ENCODE measurements around the gene PRR36. TPM values are rescaled to one million over a fixed set of nuclear protein-coding genes. Genes with fewer than 3 reads are reported as not detected.

Gene PRR36
- polyA plus RNA-seq: under 1 TPM; 0.14 to 0.16 TPM

DNA sequence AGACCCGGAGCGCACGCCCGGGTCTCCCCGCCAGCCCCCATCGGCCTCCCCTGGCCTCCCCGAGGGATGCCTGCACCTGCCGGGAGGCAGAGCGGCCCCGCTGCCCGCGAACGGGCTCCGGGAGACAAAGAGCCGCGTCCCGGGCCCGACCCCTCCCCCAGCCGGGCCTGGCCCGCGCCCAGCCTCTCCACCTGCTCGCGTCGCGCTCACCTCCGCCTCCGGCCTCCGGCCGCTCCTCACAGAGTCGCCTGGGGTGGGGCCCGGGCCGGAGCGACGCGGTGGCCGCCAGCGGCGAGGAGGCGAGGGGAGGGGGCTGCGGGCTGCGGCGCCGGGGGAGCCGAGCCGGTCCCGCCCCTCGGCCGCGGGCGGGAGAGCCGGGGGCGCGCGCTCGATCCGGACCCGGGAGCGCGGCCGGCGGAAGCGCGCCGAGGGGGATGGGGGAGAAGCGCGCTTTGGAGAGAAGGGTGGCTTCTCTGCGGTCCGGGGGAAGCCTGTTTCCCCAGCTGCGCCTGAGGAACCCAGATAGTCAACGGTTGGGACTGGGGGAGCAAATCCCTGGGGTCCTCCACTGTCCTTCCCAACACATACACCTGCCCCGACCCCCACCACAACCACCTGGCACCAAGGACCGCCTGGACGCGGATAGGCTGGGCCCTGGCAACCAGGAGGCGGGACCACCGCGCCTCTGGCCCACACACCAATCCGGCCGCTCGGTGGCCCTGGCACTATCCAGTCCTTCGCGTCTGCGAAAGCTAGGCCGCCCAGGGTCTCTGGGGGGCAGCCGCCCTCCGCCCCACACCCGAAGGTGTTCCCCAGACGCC, at the start of gene PRR36:
Gene PRR36, minus strand, starts transcription at position 315 of the 821 bp plus-strand sequence. CDS start 701 bp downstream, outside the sequence.
- no peak within 1 kb of the TSS for H3K27ac ChIP-seq (ENCODE audit: low read depth in 2 of 2, low read length in 1 of 2)
- 1 to 3% methylated on average over 64 to 88 of the region's 88 CpGs for WGBS, 2 donors

GRCh38 chr19:7923295-7924191, 49.4 kb upstream of the PRR36 start:
- Histone ChIP-seq H3K36me3 (ENCODE audit: control insufficient read depth in 2 of 2, insufficient read depth in 2 of 2, low read length in 1 of 2) (peaks cover 0 to 18% of the 10 kb centered on the region in 2 donors), H3K27me3 (ENCODE audit: control insufficient read depth in 1 of 2, insufficient read depth in 2 of 2, low read length in 2 of 2) (no peaks in the 10 kb centered on the region), H3K27ac (ENCODE audit: low read depth in 2 of 2, low read length in 1 of 2) (peak overlapping the region in 1 of 2 donors; percentile 47), H3K9me3 (ENCODE audit: control insufficient read depth in 2 of 2, insufficient read depth in 1 of 2, low read depth in 1 of 2, low read length in 1 of 2) (no peaks in the 10 kb centered on the region), H3K4me1 (ENCODE audit: control insufficient read depth in 2 of 2, insufficient read depth in 2 of 2, low read length in 1 of 2) (peaks cover 15 to 30% of the 10 kb centered on the region in 2 donors), H3K4me3 (ENCODE audit: low read depth in 1 of 2, low read length in 2 of 2) (no peak overlapping the region)
- WGBS, 2 donors: 71 to 76% methylated on average over 30 to 31 of the region's 31 CpGs

More for the DNA sequence above, at the start of gene PRR36:
- Histone ChIP-seq H3K4me1 (ENCODE audit: control insufficient read depth in 2 of 2, insufficient read depth in 2 of 2, low read length in 1 of 2) (peaks cover 7 to 11% of the 10 kb centered on the region in 2 donors), H3K36me3 (ENCODE audit: control insufficient read depth in 2 of 2, insufficient read depth in 2 of 2, low read length in 1 of 2) (no peaks in the 10 kb centered on the region), H3K27me3 (ENCODE audit: control insufficient read depth in 1 of 2, insufficient read depth in 2 of 2, low read length in 2 of 2) (peaks cover 3 to 23% of the 10 kb centered on the region in 2 donors), H3K4me3 (ENCODE audit: low read depth in 1 of 2, low read length in 2 of 2) (peak within 1 kb of the TSS in 1 of 2 donors; percentile 34), H3K9me3 (ENCODE audit: control insufficient read depth in 2 of 2, insufficient read depth in 1 of 2, low read depth in 1 of 2, low read length in 1 of 2) (peaks cover 0 to 10% of the 10 kb centered on the region in 2 donors)

DNA sequence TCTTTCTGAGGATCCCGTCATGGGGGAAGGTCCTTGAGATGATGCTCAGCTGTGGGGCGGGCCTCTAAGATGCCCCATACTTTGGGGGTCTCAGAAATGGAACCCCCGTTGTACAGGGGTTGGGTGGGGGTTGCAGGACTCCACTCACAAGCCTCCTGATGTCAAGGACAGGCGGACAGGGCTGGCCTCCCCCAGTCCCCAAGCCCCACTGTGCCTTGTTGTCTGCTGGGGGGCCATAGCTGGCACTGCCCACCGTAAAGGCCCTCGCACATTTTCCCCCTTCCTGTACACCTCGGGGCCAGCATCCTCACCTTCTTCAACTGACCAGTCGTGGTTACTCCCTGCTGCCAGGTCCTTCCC, 48.6 kb upstream of the PRR36 start:
- no peaks in the 10 kb centered on the region for H3K9me3 ChIP-seq (ENCODE audit: control insufficient read depth in 2 of 2, insufficient read depth in 1 of 2, low read depth in 1 of 2, low read length in 1 of 2)
- no peak overlapping the region for H3K4me3 ChIP-seq (ENCODE audit: low read depth in 1 of 2, low read length in 2 of 2)
- 82 to 90% methylated on average over 7 to 8 of the region's 8 CpGs for WGBS, 2 donors
- H3K27ac ChIP-seq (ENCODE audit: low read depth in 2 of 2, low read length in 1 of 2): no peak overlapping the region
- H3K36me3 ChIP-seq (ENCODE audit: control insufficient read depth in 2 of 2, insufficient read depth in 2 of 2, low read length in 1 of 2): peaks cover 0 to 18% of the 10 kb centered on the region in 2 donors
- peaks cover 0 to 2% of the 10 kb centered on the region in 2 donors for H3K27me3 ChIP-seq (ENCODE audit: control insufficient read depth in 1 of 2, insufficient read depth in 2 of 2, low read length in 2 of 2)
- peaks cover 15 to 29% of the 10 kb centered on the region in 2 donors for H3K4me1 ChIP-seq (ENCODE audit: control insufficient read depth in 2 of 2, insufficient read depth in 2 of 2, low read length in 1 of 2)

DNA sequence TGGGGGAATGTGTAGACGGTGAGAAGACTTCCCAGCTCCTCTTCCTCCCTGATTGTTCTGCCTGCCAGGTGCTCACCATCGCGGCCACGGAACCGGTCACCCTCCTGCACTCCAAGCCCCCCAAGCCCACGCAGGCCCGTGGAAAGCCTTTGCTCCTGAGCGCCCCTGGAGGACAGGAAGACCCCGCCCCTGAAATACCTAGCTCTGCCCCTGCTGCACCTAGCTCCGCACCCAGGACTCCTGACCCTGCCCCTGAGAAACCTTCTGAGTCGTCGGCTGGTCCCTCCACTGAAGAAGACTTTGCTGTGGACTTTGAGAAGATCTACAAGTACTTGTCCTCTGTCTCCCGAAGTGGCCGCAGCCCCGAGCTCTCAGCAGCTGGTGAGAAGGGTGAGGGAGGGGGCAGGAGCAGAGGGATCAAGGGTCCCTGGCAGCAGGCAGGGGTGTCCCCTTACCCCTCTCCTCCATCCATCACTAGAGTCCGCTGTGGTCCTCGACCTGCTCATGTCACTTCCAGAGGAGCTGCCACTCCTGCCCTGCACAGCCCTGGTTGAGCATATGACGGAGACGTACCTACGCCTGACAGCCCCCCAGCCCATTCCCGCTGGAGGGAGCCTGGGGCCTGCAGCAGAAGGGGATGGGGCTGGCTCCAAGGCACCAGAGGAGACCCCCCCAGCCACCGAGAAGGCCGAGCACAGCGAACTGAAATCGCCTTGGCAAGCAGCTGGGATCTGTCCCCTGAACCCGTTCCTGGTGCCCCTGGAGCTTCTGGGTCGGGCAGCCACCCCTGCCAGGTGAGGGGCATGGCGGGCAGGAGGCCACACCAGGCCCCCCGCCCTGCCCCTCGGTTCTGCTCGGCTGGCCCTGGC, 48.0 kb upstream of the PRR36 start:
- Histone ChIP-seq H3K27me3 (ENCODE audit: control insufficient read depth in 1 of 2, insufficient read depth in 2 of 2, low read length in 2 of 2) (peaks cover 0 to 5% of the 10 kb centered on the region in 2 donors), H3K27ac (ENCODE audit: low read depth in 2 of 2, low read length in 1 of 2) (peak overlapping the region in 1 of 2 donors; percentile 85), H3K9me3 (ENCODE audit: control insufficient read depth in 2 of 2, insufficient read depth in 1 of 2, low read depth in 1 of 2, low read length in 1 of 2) (peaks cover 0 to 3% of the 10 kb centered on the region in 2 donors), H3K4me1 (ENCODE audit: control insufficient read depth in 2 of 2, insufficient read depth in 2 of 2, low read length in 1 of 2) (peaks cover 15 to 31% of the 10 kb centered on the region in 2 donors), H3K4me3 (ENCODE audit: low read depth in 1 of 2, low read length in 2 of 2) (no peak overlapping the region), H3K36me3 (ENCODE audit: control insufficient read depth in 2 of 2, insufficient read depth in 2 of 2, low read length in 1 of 2) (peaks cover 0 to 18% of the 10 kb centered on the region in 2 donors)
- WGBS, 2 donors: 90 to 93% methylated on average over 27 to 31 of the region's 31 CpGs

DNA sequence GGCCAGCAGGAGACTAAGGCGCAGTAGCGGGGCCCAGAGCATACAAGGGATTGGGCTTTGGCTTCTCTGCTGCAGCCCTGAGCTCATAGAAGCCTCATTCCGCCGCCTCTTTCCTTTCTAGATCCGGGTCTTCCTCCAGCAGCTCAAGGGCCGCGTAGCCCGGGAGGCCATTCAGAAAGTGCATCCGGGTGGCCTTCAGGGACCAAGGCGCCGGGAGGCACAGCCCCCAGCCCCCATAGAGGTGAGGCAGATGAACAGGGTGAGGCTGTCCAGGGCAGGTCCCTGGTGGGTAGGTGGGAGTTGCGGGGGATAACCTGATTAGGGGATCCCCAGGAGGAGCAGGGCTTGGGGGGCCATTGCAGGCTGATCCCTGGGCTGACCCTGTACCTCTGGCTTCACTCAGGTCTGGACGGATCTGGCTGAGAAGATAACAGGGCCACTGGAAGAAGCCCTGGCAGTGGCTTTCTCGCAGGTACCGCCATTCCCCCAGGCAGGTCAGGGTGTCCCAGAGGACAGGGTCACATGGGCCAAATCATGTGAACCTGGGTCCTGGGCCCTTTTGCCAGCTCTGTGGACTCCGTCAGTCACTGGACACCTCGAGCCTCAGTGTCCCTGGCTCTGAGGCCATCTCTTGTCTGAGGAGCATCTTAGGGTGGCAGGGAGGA, 47.2 kb upstream of the PRR36 start:
- H3K4me3 ChIP-seq (ENCODE audit: low read depth in 1 of 2, low read length in 2 of 2): peak overlapping the region; percentile 39 to 41
- WGBS, 2 donors: 42 to 50% methylated on average over 17 of the region's 17 CpGs
- H3K27me3 ChIP-seq (ENCODE audit: control insufficient read depth in 1 of 2, insufficient read depth in 2 of 2, low read length in 2 of 2): peaks cover 0 to 7% of the 10 kb centered on the region in 2 donors
- H3K27ac ChIP-seq (ENCODE audit: low read depth in 2 of 2, low read length in 1 of 2): peak overlapping the region; percentile 85 to 91
- peaks cover 0 to 14% of the 10 kb centered on the region in 2 donors for H3K36me3 ChIP-seq (ENCODE audit: control insufficient read depth in 2 of 2, insufficient read depth in 2 of 2, low read length in 1 of 2)
- H3K4me1 ChIP-seq (ENCODE audit: control insufficient read depth in 2 of 2, insufficient read depth in 2 of 2, low read length in 1 of 2): peaks cover 15 to 34% of the 10 kb centered on the region in 2 donors
- H3K9me3 ChIP-seq (ENCODE audit: control insufficient read depth in 2 of 2, insufficient read depth in 1 of 2, low read depth in 1 of 2, low read length in 1 of 2): peaks cover 0 to 3% of the 10 kb centered on the region in 2 donors

- Histone ChIP-seq H3K4me3 (ENCODE audit: low read depth in 1 of 2, low read length in 2 of 2) (peak overlapping the region; percentile 45 to 77), H3K9me3 (ENCODE audit: control insufficient read depth in 2 of 2, insufficient read depth in 1 of 2, low read depth in 1 of 2, low read length in 1 of 2) (peaks cover 0 to 3% of the 10 kb centered on the region in 2 donors), H3K27ac (ENCODE audit: low read depth in 2 of 2, low read length in 1 of 2) (peak overlapping the region; percentile 89 to 97), H3K27me3 (ENCODE audit: control insufficient read depth in 1 of 2, insufficient read depth in 2 of 2, low read length in 2 of 2) (peaks cover 0 to 10% of the 10 kb centered on the region in 2 donors), H3K4me1 (ENCODE audit: control insufficient read depth in 2 of 2, insufficient read depth in 2 of 2, low read length in 1 of 2) (peaks cover 15 to 37% of the 10 kb centered on the region in 2 donors), H3K36me3 (ENCODE audit: control insufficient read depth in 2 of 2, insufficient read depth in 2 of 2, low read length in 1 of 2) (peaks cover 0 to 14% of the 10 kb centered on the region in 2 donors)
- WGBS, 2 donors: 1% methylated on average over 45 to 62 of the region's 62 CpGs
Measured at GRCh38 chr19:7920519-7921301, 46.5 kb upstream of the PRR36 start.

DNA sequence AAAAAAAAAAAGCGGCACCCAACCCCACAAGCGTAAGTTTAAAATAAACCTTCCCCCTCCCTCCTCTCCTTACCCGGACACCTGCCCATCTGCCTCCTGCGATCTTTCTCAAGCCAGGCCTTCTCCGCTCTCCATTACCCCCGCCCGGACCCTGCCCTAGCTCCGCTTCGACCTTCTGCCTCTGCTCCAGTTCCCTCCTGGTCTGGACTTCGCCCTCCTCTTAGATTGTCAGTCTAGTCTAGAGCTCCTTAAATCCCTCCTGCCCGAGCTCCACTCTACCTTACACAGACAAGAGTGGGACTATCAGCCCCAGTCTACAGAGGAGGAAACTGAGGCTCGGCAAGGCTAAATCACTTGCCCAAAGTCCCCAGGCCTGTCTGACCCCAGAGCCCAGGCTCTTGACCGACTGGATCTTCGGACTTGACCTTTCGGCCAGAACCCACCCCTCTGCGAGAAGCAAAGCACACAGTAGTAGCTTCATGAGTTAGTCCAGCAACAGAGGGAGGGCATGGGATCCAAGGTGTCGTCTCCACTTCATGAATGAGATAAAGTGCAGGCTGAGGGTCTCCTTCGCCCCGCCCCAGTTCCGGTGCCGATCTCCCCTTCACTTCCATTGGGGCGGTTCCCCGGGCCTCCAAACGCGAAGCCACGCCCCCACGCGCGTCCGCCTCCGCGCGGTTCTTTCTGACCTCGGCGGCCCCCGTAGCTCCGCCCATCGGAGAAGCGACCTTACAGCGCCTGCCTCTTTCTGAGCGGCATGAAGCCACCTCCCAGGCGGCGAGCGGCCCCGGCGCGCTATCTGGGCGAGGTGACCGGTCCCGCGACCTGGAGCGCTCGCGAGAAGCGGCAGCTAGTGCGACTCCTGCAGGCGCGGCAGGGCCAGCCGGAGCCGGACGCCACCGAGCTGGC, 45.7 kb upstream of the PRR36 start, which contains the start of gene SNAPC2:
Gene SNAPC2, plus strand, starts transcription at position 729 of the 909 bp plus-strand sequence. Its CDS starts 29 bp downstream, at position 758.
- Histone ChIP-seq H3K27ac (ENCODE audit: low read depth in 2 of 2, low read length in 1 of 2) (peak within 1 kb of the TSS; percentile 89 to 97), H3K4me1 (ENCODE audit: control insufficient read depth in 2 of 2, insufficient read depth in 2 of 2, low read length in 1 of 2) (peaks cover 10 to 39% of the 10 kb centered on the region in 2 donors), H3K36me3 (ENCODE audit: control insufficient read depth in 2 of 2, insufficient read depth in 2 of 2, low read length in 1 of 2) (peaks cover 0 to 14% of the 10 kb centered on the region in 2 donors), H3K4me3 (ENCODE audit: low read depth in 1 of 2, low read length in 2 of 2) (peak within 1 kb of the TSS; percentile 45 to 77), H3K27me3 (ENCODE audit: control insufficient read depth in 1 of 2, insufficient read depth in 2 of 2, low read length in 2 of 2) (peaks cover 0 to 13% of the 10 kb centered on the region in 2 donors), H3K9me3 (ENCODE audit: control insufficient read depth in 2 of 2, insufficient read depth in 1 of 2, low read depth in 1 of 2, low read length in 1 of 2) (peaks cover 0 to 3% of the 10 kb centered on the region in 2 donors)
- WGBS, 2 donors: 6 to 7% methylated on average over 62 of the region's 62 CpGs
